ENCODE results near the gene C12orf50. TPM values are rescaled to one million over a fixed set of nuclear protein-coding genes. Genes with fewer than 3 reads are reported as not detected.

C12orf50 gene
- total RNA-seq = 0.31 TPM

GRCh38 chr12:88029093-88029665, at the start of gene C12orf50:
TSS of gene C12orf50 (minus strand) at chr12:88029401. CDS start at chr12:88026962, 2,439 bp downstream.

Small RNA genes within 50 kb of the gene (small RNA-seq; reads per million reads assigned to genes)
- not detected for gene RNA5SP364 (ENCODE audit: low replicate concordance)

Other genes starting within 250 kb of the C12orf50 start
- gene CEP290, start 112.7 kb upstream of the C12orf50 start, total RNA-seq = 101 TPM
- gene TMTC3, start 112.9 kb upstream of the C12orf50 start, total RNA-seq = 20.0 TPM